Duodenal mucosa (tissue), 2 donors: ENCODE measurements around the gene TSPAN9.

ENCODE experiments used
- H3K27ac ChIP-seq: one replicate; pipeline ENCODE4 v1.7.0; 2013; ENCODE audit warnings: low read depth, low read length
- H3K27me3 ChIP-seq, 2 donors: one replicate each; pipeline ENCODE4 v1.7.0; 2013; ENCODE audit warnings: low read length in 2 of 2, control low read depth in 1 of 2; ENCODE audit not compliant: insufficient read depth in 2 of 2, control insufficient read depth in 1 of 2
- H3K36me3 ChIP-seq, 2 donors: one replicate each; pipeline ENCODE4 v1.7.0; 2013; ENCODE audit warnings: low read length in 2 of 2, control low read depth in 1 of 2; ENCODE audit not compliant: insufficient read depth in 2 of 2, control insufficient read depth in 1 of 2
- H3K4me1 ChIP-seq, 2 donors: one replicate each; pipeline ENCODE4 v1.7.0; 2013; ENCODE audit warnings: low read length in 2 of 2, control low read depth in 1 of 2; ENCODE audit not compliant: insufficient read depth in 2 of 2, control insufficient read depth in 1 of 2
- H3K4me3 ChIP-seq, 2 donors: one replicate each; pipeline ENCODE4 v1.7.0; 2013; ENCODE audit warnings: low read length in 2 of 2, low read depth in 1 of 2
- H3K9ac ChIP-seq, 2 donors: one replicate each; pipeline ENCODE4 v1.7.0; 2013; ENCODE audit warnings: low read length in 2 of 2, low read depth in 1 of 2
- H3K9me3 ChIP-seq, 2 donors: one replicate each; pipeline ENCODE4 v1.7.0; 2013; ENCODE audit warnings: low read length in 2 of 2, control low read depth in 1 of 2; ENCODE audit not compliant: control insufficient read depth in 1 of 2

The TSPAN9 gene

GRCh38 chr12:3247629-3248161 lies 170.5 kb downstream of the TSPAN9 start:
- no peaks in the 10 kb centered on the region for H3K27me3 ChIP-seq
- H3K4me3 ChIP-seq: no peak overlapping the region
- no peaks in the 10 kb centered on the region for H3K36me3 ChIP-seq
- no peaks in the 10 kb centered on the region for H3K9me3 ChIP-seq
- no peak overlapping the region for H3K9ac ChIP-seq
- no peak overlapping the region for H3K27ac ChIP-seq
- H3K4me1 ChIP-seq: no peaks in the 10 kb centered on the region

- Histone ChIP-seq H3K4me1 (no peaks in the 10 kb centered on the region), H3K36me3 (no peaks in the 10 kb centered on the region), H3K27ac (no peak overlapping the region), H3K27me3 (no peaks in the 10 kb centered on the region), H3K9ac (no peak overlapping the region), H3K4me3 (no peak overlapping the region), H3K9me3 (no peaks in the 10 kb centered on the region)
Measured at GRCh38 chr12:3249081-3249800, 172.1 kb downstream of the TSPAN9 start.

GRCh38 chr12:3250034-3250433 lies 172.9 kb downstream of the TSPAN9 start:
- Histone ChIP-seq H3K4me1 (no peaks in the 10 kb centered on the region), H3K9me3 (no peaks in the 10 kb centered on the region), H3K36me3 (no peaks in the 10 kb centered on the region), H3K9ac (no peak overlapping the region), H3K4me3 (no peak overlapping the region), H3K27ac (no peak overlapping the region), H3K27me3 (no peaks in the 10 kb centered on the region)

GRCh38 chr12:3250576-3250975 lies 173.4 kb downstream of the TSPAN9 start:
- Histone ChIP-seq H3K36me3 (no peaks in the 10 kb centered on the region), H3K9ac (no peak overlapping the region), H3K4me3 (no peak overlapping the region), H3K27ac (no peak overlapping the region), H3K4me1 (no peaks in the 10 kb centered on the region), H3K9me3 (no peaks in the 10 kb centered on the region), H3K27me3 (no peaks in the 10 kb centered on the region)

- H3K27me3 ChIP-seq: no peaks in the 10 kb centered on the region
- H3K9me3 ChIP-seq: no peaks in the 10 kb centered on the region
- no peak overlapping the region for H3K9ac ChIP-seq
- no peak overlapping the region for H3K4me3 ChIP-seq
- H3K27ac ChIP-seq: no peak overlapping the region
- no peaks in the 10 kb centered on the region for H3K36me3 ChIP-seq
- H3K4me1 ChIP-seq: no peaks in the 10 kb centered on the region
Measured at GRCh38 chr12:3251067-3251466, 173.9 kb downstream of the TSPAN9 start.

- no peak overlapping the region for H3K4me3 ChIP-seq
- H3K4me1 ChIP-seq: no peaks in the 10 kb centered on the region
- no peaks in the 10 kb centered on the region for H3K27me3 ChIP-seq
- no peak overlapping the region for H3K27ac ChIP-seq
- no peak overlapping the region for H3K9ac ChIP-seq
- H3K36me3 ChIP-seq: no peaks in the 10 kb centered on the region
- H3K9me3 ChIP-seq: no peaks in the 10 kb centered on the region
Measured at GRCh38 chr12:3251691-3252090, 174.5 kb downstream of the TSPAN9 start.

- Histone ChIP-seq H3K27me3 (no peaks in the 10 kb centered on the region), H3K36me3 (no peaks in the 10 kb centered on the region), H3K27ac (no peak overlapping the region), H3K9ac (no peak overlapping the region), H3K4me3 (no peak overlapping the region), H3K4me1 (no peaks in the 10 kb centered on the region), H3K9me3 (no peaks in the 10 kb centered on the region)
Measured at GRCh38 chr12:3252450-3252891, 175.3 kb downstream of the TSPAN9 start.

- no peak overlapping the region for H3K4me3 ChIP-seq
- H3K9me3 ChIP-seq: no peaks in the 10 kb centered on the region
- H3K36me3 ChIP-seq: no peaks in the 10 kb centered on the region
- H3K4me1 ChIP-seq: no peaks in the 10 kb centered on the region
- H3K27ac ChIP-seq: no peak overlapping the region
- no peaks in the 10 kb centered on the region for H3K27me3 ChIP-seq
- H3K9ac ChIP-seq: no peak overlapping the region
Measured at GRCh38 chr12:3253682-3254275, 176.6 kb downstream of the TSPAN9 start.

GRCh38 chr12:3255057-3255456 lies 177.9 kb downstream of the TSPAN9 start:
- Histone ChIP-seq H3K9ac (no peak overlapping the region), H3K27ac (no peak overlapping the region), H3K27me3 (no peaks in the 10 kb centered on the region), H3K4me1 (no peaks in the 10 kb centered on the region), H3K9me3 (no peaks in the 10 kb centered on the region), H3K4me3 (no peak overlapping the region), H3K36me3 (no peaks in the 10 kb centered on the region)

- Histone ChIP-seq H3K4me1 (no peaks in the 10 kb centered on the region), H3K9ac (no peak overlapping the region), H3K27me3 (no peaks in the 10 kb centered on the region), H3K9me3 (no peaks in the 10 kb centered on the region), H3K36me3 (no peaks in the 10 kb centered on the region), H3K4me3 (no peak overlapping the region), H3K27ac (no peak overlapping the region)
Measured at GRCh38 chr12:3256103-3256631, 179.0 kb downstream of the TSPAN9 start.
